ENCODE results near the gene CSH1.

DNA sequence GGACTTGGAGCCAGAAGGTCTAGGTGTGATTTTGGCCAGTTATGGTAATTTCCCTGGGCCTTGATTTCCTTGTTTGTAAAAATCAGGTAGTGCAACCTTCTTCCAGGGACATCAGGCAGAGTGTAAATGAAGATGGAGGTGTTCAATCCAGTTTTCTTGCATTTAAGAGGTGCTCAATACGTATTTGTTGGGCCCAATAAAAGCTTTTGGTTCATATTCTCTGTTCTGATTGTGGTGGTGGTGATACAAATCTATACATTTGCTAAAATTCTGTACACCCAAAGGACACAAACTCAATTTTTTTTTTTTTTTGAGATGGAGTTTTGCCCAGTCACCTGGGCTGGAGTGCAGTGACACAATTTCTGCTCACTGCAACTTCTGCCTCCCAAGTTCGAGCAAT is 29.8 kb upstream of the CSH1 start:
- no peak for TF ChIP-seq POLR2A (IDR thresholded peaks at IDR 0.05)
- TF ChIP-seq, protein P1, sequence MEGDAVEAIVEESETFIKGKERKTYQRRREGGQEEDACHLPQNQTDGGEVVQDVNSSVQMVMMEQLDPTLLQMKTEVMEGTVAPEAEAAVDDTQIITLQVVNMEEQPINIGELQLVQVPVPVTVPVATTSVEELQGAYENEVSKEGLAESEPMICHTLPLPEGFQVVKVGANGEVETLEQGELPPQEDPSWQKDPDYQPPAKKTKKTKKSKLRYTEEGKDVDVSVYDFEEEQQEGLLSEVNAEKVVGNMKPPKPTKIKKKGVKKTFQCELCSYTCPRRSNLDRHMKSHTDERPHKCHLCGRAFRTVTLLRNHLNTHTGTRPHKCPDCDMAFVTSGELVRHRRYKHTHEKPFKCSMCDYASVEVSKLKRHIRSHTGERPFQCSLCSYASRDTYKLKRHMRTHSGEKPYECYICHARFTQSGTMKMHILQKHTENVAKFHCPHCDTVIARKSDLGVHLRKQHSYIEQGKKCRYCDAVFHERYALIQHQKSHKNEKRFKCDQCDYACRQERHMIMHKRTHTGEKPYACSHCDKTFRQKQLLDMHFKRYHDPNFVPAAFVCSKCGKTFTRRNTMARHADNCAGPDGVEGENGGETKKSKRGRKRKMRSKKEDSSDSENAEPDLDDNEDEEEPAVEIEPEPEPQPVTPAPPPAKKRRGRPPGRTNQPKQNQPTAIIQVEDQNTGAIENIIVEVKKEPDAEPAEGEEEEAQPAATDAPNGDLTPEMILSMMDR (IDR thresholded peaks at IDR 0.05): no peak

Data from gastroesophageal sphincter (tissue), 3 donors.